ENCODE data around the gene HELZ2.
A peak's percentile ranks its signal among the peaks of the same experiment; 100 is the strongest.

- TF ChIP-seq POLR2A (IDR thresholded peaks at IDR 0.05) (no peak), CTCF (IDR thresholded peaks at IDR 0.05) (peak in 1 of 5 experiments; percentile 7), EP300 (IDR thresholded peaks at IDR 0.05) (no peak)
Observed at GRCh38 chr20:63578224-63579016, 4.4 kb upstream of the HELZ2 start.
